Measurements from ENCODE around the gene FERD3L.
"Not testable (repeated sequence)": the region's sequence is repeated elsewhere in the genome, so short reads cannot be mapped to it uniquely, and the experiment has no call there.

FERD3L gene, protein sequence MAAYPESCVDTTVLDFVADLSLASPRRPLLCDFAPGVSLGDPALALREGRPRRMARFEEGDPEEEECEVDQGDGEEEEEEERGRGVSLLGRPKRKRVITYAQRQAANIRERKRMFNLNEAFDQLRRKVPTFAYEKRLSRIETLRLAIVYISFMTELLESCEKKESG

DNA sequence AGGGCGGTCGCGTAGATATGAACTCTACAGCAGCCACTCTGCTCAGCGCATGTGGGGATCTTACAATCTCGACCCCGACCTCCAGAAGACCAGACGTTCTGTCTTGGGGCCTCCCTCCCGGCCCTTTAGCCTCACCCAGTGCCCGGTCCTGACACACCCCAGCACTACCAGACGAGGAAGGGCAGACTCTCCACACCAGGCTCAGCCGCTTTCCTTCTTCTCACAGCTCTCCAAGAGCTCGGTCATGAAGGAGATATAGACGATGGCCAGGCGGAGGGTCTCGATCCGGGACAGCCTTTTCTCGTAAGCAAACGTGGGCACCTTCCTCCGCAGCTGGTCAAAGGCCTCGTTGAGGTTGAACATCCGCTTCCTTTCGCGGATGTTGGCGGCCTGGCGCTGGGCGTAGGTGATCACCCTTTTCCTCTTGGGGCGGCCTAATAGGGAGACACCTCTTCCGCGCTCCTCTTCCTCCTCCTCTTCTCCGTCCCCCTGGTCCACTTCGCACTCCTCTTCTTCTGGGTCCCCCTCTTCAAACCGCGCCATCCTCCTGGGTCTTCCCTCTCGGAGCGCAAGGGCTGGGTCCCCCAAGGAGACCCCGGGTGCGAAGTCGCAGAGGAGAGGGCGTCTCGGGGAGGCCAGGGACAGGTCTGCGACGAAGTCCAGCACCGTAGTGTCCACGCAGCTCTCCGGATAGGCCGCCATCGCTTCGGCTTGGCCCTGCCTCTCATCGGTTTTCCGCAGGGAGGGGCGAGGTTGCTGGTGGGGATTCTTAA, at the start of gene FERD3L:
TSS of gene FERD3L (minus strand) at position 761 of the 773 bp plus-strand sequence. CDS start at position 702, 59 bp downstream.
- DNase-seq (ENCODE audit: low read depth in 2 of 2) = no peak

DNA sequence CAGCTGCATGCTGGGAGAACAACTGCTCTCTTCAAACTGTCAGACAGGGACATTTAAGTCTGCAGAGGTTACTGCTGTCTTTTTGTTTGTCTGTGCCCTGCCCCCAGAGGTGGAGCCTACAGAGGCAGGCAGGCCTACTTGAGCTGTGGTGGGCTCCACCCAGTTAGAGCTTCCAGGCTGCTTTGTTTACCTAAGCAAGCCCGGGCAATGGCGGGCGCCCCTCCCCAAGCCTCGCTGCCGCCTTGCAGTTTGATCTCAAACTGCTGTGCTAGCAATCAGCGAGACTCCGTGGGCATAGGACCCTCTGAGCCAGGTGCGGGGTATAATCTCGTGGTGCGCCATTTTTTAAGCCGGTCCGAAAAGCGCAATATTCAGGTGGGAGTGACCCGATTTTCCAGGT, 49.2 kb upstream of the FERD3L start:
- not testable (repeated sequence) for DNase-seq (ENCODE audit: low read depth in 2 of 2)

DNA sequence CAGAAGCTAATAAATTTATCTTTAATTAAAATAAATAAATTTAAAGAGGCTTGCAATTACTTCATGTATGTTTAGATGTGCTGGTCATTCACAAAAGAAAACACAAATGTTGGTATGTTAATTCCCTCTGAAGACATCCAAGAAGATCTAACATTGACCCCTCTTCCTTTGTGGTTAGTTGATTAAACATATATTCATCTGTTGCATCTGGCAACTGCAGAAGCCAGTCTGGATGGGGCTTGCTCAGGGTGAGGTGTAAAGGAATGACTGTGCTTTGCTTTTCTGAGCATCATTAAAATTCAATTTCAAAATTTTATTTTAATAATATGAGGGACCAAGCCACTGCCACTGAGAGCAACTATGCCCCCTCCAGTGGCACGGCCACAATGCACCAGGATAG, 36.4 kb upstream of the FERD3L start:
- no peak for DNase-seq (ENCODE audit: low read depth in 2 of 2)

DNA sequence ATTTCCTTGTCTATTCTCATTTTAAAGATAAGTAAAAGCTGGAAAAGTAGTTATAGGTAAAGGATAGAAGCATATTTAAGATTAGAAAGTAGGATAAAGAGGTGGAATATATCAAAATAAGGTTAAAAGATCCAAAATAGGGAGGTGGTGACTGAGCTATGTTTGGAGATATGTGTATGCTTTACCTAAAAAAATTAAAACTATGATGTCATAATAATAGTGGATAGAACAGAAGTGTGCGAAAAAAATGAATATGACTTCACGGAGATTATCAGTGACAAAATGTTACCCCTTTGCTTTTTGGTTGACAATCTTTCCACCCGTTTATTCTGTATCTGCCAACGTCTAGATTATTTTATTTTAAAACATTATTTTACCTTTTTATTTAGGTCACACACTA, 33.4 kb upstream of the FERD3L start:
- no peak for DNase-seq (ENCODE audit: low read depth in 2 of 2)

DNA sequence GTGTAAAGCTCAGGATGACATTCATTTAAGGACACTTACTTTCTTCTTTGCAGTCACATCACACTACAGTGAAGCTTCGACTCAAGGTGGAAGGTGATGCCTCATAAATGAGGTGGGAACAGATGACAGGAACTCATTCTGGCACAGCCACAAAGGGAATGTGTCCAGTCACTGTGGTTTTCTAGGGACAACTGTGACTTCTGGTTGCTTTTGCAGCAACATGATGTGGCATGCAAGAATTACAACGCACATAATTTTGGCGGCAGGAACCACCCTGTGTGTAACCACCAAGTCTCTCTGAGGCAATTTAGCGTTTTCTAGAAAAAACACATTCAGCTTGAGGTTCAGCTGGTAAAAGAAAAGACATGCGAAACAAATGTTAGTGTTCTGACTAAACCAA, 32.0 kb upstream of the FERD3L start:
- no peak for DNase-seq (ENCODE audit: low read depth in 2 of 2)

DNA sequence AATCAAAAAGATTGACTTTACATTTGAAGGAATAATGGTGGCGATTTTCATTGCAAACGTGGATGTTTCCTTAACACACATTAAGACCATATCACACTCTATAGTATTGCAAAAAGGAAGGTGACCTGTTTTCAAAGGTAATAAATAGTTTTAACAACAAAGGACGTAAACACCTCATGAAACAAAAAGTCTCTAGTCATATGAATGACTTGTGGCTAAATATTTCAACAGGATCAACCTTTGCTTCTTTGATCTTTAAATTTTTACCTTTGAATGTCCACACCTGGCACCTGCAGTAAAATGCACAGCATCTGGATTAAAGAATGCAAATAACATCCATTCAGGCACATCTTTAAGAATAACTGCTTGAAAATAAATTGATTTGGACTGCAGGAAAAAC, 30.0 kb upstream of the FERD3L start:
- no peak for DNase-seq (ENCODE audit: low read depth in 2 of 2)

DNA sequence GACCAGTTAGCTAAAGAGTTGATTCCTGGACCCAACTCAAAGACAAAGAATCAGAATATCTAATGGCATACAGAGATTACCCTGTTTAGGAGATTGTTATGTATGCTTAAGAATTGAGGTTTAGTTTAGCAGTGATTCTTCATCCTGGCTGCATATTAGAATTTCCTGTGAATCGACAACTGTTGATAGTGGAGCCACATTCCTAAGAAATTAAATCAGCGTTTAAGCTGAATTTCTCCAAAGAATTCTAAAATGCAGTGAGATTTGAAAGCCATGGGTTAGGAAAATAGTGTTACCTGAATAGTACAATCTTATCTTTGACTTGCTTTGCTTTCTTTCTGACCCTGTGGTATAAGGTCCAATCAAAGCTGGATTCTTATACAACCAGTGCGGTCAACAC, 16.4 kb upstream of the FERD3L start:
- DNase-seq (ENCODE audit: low read depth in 2 of 2) = no peak

DNA sequence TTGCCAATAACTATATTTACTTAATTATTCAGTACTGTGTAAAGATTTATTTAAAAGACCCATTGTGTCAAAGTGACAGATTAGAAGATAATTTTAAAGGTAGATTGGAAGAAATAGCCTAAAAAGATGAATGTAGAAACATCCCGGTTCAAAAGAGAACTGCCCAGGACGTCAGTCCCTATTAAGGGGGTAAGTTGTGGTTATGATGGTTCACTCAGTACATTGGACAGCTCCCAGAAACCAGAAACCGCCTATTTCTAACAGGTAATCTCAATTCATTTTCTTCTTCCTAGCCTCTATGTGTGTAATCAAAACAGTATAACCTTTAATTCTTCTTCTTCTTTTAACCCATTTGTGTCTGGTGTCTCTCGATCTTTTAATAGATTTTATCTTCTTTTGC, 1.5 kb upstream of the FERD3L start:
- DNase-seq (ENCODE audit: low read depth in 2 of 2) = no peak

DNA sequence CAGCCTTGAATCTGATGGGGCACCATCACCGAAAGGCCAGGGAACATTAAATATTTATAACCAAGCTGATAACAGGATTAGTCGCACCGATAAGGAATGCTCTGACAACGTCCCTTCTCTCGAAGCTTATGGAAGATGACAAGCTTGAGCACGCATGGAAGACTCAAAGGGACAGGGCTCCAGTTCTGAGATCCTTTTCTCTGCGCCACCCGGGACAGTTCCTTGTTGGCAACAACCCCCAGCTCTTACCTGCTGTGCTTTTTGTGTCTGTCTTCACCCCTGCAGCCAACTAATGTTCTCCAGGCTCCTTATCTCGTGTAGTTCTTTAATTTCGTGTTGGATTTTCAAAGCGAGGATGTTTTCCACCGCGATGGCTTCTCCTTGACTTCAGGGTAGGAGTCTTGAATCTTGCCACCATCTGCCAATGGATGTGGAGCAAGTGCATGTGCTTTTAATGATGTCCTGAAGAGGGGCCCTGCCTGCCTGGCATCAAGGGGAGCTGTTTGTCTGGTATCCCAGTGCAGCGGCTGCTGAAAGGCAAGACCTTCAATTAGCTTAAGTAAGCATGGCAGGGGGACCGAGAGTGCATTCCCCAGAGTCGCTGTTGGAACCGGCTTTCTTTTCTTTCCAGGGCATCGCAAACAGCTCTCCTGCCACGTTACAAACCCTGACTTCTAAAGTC, 354 bp upstream of the FERD3L start:
- no peak for DNase-seq (ENCODE audit: low read depth in 2 of 2)

DNA sequence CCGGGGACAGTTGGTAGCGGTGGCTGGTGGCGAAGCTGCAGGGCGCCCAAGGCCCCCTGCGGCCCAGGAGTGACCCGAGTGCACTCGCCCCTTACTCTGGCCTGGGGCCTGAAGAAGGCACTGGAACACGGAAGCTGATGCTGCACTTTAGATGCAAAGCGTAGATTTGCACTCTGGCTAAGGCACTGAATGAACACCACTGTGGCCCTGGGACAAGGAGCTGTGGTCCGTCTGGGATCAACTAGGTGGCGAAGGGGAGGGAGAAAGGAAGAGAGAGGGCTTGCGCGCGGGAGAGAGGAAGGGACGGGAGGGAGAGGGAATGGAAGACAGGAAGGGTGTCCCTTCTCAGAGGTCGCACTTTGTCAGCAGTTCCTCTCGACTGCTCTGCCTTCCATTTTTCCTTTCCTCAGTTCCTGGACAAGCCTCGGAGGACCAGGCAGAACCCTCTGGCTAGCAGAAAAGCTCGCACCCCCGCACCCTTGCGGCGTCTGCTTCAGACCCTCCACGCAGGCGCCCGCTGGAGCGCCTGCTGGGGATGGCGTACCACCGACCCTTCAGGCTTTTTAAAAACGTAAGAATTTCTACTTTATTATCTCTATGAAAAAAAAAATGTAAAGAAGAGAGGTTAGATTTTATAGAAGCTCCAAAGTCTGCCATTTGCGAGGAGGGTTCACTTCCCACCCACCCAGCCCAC, 1.2 kb downstream of the FERD3L start:
- DNase-seq (ENCODE audit: low read depth in 2 of 2) = no peak

DNA sequence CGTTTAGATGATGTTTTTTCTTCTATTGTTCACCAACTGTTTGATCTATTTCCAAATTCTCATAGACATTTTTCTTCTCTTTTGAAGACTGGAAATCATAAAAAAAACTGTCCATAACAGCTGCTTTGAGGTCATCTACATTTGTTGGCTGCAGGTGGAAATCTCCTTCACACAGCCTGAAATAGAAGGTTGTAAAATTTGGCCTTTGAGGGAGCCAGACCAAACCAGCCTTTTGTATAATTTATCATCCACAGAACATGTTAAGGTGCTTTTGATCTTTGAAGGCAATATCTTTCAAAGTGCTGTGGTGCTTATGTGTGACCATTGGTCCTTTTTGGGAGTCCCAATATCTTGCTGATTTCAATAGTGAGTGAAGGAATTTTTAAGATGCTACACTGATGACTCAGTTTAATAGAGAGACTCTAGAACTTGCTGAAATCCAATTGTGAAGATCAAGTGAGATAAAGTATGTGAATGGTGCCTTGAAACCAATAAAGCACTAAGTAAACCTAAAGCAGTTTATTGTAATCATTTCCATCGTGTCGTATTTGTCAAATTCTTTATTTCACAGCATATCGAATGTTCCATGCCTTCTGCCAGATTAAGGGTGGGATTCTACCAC, 5.4 kb downstream of the FERD3L start:
- DNase-seq (ENCODE audit: low read depth in 2 of 2) = no peak

DNA sequence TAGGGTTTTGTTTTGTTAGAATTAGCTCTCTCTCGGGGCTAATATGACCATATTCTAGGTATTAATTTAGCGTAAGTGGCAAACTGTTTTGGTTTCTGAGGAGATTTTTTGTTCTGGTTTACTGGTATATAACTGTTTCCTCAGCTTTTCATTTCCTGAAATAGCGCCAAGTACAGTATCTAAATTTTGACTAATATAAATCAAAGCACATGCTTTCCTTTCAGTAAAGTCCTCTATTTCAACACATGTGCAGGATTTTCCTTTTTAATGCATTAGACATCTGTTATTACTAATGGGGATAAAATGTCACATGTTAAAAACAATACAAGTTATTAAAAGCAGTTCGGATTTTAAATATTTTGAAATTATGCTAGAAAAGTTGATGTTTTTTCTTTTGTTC, 11.3 kb downstream of the FERD3L start:
- DNase-seq (ENCODE audit: low read depth in 2 of 2) = no peak

DNA sequence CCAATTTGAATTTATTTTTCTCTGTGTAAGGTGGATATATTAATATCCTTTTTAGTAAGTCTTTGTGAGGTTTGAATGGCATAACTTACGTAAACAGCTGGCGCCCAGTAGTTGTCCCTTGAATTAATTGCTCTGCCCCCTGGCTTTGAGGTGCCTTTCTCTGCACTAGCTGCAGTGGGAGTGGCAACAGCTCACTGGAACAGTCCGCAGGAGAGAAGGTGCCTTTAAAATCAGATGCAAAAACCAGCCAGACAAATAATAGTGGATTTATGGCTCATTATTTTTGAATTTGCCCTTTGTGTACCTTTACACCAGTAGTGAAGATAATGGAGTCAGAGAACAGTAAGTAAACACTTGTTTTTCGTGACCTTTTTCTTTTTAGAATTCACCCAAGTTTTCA, 11.8 kb downstream of the FERD3L start:
- no peak for DNase-seq (ENCODE audit: low read depth in 2 of 2)

DNA sequence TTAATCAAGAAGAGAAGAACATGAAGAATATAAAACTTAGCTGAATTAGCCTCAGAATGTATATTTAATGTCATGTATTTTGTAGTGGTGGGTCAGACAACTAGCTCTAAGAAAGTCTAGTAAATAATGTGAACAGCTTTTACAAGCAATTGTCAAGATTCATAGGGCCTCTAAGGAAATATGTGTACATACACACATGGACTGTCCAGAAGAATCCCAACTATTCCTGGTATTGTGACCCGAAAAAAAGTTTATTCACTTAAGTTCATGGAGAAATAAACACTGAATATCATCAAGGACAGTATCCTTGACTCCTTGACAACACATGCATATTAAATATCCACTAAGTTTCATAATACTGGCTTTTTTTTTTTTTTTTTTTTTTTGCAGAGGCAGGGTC, 16.4 kb downstream of the FERD3L start:
- DNase-seq (ENCODE audit: low read depth in 2 of 2) = no peak

DNA sequence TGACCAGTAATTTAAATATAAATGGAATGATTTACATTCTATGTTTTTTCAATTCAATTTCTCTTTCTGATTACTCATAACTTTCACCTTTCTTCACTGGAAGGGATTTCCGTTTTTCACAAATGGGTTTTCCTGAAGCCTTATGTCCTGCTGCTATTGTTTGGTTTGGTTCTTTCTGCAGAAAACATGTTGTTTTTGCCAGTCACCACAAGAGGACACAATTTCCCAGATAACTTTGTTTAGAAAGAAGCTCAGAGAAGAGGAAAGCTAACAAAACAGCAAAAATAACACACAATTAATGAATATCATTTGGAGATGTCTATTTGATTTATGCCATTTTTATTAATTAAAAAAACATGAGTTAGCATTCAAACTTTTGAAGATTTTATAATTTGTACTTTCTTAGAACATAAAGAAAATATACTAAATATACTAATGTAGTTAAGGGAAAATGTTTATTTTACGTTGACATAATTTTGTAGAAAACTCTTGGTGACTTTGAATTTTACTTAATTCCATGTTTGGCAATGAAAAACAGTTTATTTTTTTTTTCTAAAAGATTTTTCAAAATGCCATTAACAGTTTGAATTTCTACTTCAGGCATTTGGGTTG, 23.1 kb downstream of the FERD3L start:
- DNase-seq (ENCODE audit: low read depth in 2 of 2) = no peak

DNA sequence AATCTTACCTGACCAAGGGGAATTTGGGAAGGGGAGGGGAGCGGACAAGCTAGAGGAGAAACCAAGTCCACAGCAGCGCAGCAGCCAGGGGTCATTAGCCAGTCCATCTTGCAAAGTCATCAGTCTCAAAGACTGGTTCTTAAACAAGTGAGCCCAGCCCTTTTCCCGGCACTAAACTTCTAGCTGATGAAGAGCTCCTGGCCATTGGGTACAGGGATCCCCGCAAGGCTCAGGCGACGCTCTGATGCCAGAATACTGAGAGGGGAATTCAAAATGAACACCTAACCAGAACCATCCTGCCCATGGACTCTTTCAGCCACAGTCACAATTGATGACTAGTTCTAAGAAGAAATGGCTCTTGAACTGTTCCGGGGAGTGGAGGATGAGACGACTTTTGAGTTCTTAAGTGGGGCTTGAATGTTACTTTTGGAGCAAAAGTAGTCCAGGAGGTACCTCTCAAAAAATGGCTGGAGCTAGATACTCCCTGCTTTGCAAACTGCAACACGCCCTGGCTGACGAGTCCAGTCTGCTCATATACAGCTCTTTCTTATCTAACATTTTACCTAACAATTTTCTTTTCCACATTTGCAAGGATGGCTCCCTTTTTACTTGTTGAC, 25.2 kb downstream of the FERD3L start:
- no peak for DNase-seq (ENCODE audit: low read depth in 2 of 2)

DNA sequence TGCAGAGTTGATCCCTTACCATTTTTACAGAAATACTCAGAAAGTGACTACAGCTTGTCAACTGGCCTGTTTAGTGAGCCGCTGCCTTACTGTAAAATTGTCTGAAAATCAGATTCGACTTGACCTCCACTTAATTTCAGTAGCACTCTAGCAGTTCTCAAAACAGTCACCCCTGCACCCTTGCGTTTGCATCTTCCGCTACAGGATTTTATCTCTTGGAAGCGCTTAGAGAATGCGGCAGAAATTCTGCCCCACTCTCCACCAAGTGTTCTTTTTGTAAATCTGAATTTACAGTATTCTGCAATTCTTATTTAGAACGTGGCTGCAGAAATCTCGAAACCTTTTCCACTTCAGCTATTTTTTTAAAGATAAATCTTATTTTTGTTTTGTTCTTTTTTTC, 25.8 kb downstream of the FERD3L start:
- DNase-seq (ENCODE audit: low read depth in 2 of 2) = no peak

DNA sequence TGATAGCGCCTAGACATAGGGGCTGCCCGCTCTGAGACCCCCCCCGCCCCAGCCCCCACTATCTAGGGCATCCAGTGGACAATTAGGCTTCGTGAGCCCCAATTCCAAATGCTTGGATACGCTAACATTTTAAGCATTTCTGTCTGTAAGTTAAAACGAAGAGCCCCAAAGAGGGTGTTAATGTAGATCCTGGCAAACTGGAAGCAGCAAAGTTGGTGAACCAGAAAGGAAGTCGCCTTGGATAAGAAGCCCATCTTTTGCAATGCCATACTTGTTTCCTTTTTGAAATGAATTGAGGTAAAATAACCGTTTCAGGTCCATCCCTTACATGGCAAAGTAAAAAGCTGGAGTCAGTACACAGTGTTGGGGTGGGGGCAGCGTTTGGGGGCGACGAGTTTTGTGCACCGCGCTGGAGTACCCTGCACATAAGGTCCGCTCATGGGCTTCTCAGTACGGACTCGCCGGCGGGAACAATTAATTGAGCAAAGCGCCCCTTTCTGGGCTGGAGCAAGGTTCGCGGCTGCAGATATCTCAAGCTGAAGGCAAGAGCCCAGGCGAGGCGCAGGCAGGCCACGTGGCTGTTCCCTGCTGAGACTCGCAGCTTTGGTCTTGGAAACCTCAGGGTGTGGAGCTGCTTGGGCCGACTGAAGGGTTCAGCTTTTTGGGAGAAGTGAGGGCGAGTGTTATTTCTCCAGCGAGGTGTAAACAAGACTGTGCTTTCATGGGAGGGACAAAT, 26.4 kb downstream of the FERD3L start:
- DNase-seq (ENCODE audit: low read depth in 2 of 2) = no peak

DNA sequence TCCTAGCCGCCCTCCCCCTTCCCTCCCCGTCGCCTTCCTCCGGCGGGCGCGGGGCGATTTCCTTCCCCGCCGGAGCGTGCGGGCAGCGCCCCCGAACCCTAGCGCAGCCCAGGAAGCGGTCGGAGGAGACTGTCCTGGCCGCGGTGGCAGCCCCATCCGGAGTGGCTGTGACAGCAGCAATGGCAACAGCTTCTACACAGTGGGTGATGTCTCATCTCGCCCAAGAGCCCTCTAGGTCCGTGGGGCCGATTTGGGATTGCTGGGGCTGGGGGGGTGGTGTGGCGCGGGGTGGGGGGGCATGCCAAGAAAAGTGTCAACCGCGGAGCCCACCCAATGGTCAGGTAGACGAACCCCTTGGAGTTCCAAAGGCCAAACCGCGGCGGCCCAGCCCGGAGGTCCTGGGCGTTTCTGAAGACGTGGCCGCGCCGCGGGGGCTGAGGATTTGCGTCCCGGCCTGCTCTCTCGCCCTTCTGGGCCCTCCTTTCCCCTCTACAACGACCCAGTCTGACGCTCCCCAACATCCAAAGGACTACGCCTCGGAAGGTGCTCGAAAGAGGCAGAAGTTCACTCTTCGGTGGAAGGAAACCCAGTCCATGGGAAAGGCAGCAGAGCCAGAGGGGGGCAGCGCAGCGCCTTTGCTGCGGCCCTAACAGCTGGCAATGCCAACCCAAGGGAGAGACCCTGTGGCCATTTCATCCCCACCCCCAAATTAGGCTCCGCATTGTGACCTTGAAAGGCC, 27.2 kb downstream of the FERD3L start:
- DNase-seq (ENCODE audit: low read depth in 2 of 2) = no peak

All from stimulated activated CD4-positive, alpha-beta T cell treated with anti-CD3 and anti-CD28 coated beads, Interleukin-4, amount 100 ng/mL, for 48 hours (primary cell).